ENCODE results near the gene ZNF792.

DNA sequence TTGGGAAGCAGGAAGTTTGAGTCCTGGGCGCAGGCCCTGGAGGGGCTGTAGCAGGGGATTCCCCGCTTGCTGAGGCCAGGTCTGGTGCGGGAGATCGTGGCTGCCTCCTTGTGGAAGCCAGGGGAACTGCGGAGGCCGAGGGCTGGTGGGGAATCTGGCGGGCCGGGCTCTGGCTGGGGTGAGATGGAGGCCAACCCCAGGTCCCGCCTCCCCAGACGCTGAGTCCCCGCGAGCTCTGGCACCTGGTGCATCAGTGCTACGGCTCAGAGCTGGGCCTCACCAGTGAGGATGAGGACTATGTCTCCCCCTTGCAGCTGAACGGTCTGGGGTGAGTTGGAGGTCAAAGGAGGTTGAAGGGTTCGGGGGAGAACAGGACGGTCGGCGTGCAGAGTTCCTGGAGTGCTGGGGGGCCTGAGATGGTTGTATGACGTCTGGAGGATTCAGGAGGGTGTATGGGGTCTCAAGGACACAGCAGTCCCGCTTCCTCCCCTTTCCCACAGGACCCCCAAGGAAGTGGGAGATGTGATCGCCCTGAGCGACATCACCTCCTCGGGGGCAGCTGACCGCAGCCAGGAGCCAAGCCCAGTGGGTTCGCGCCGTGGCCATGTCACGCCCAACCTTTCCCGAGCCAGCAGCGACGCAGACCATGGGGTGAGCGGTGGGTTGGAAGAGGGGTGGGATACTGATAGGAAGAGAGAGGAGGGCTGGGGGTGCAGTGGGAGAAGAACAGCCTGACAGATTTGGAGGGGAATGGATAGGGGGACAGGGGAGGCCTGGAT is 49.2 kb upstream of the ZNF792 start:
- TF ChIP-seq POLR2A (IDR thresholded peaks at IDR 0.05; ENCODE audit: low read depth): no peak
- TF ChIP-seq, protein P1, sequence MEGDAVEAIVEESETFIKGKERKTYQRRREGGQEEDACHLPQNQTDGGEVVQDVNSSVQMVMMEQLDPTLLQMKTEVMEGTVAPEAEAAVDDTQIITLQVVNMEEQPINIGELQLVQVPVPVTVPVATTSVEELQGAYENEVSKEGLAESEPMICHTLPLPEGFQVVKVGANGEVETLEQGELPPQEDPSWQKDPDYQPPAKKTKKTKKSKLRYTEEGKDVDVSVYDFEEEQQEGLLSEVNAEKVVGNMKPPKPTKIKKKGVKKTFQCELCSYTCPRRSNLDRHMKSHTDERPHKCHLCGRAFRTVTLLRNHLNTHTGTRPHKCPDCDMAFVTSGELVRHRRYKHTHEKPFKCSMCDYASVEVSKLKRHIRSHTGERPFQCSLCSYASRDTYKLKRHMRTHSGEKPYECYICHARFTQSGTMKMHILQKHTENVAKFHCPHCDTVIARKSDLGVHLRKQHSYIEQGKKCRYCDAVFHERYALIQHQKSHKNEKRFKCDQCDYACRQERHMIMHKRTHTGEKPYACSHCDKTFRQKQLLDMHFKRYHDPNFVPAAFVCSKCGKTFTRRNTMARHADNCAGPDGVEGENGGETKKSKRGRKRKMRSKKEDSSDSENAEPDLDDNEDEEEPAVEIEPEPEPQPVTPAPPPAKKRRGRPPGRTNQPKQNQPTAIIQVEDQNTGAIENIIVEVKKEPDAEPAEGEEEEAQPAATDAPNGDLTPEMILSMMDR (IDR thresholded peaks at IDR 0.05): peak; percentile 97 to 99 (median 98)
